ENCODE measurements around the gene PROC. TPM values are rescaled to one million over a fixed set of nuclear protein-coding genes. Genes with fewer than 3 reads are reported as not detected.

The PROC gene
- total RNA-seq, 4 donors from 2014 or later = not detected

DNA sequence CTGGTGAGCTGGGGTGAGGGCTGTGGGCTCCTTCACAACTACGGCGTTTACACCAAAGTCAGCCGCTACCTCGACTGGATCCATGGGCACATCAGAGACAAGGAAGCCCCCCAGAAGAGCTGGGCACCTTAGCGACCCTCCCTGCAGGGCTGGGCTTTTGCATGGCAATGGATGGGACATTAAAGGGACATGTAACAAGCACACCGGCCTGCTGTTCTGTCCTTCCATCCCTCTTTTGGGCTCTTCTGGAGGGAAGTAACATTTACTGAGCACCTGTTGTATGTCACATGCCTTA is 10.5 kb downstream of the PROC start:
- no peak for TF ChIP-seq POLR2A (IDR thresholded peaks at IDR 0.05)
- TF ChIP-seq, protein P1, sequence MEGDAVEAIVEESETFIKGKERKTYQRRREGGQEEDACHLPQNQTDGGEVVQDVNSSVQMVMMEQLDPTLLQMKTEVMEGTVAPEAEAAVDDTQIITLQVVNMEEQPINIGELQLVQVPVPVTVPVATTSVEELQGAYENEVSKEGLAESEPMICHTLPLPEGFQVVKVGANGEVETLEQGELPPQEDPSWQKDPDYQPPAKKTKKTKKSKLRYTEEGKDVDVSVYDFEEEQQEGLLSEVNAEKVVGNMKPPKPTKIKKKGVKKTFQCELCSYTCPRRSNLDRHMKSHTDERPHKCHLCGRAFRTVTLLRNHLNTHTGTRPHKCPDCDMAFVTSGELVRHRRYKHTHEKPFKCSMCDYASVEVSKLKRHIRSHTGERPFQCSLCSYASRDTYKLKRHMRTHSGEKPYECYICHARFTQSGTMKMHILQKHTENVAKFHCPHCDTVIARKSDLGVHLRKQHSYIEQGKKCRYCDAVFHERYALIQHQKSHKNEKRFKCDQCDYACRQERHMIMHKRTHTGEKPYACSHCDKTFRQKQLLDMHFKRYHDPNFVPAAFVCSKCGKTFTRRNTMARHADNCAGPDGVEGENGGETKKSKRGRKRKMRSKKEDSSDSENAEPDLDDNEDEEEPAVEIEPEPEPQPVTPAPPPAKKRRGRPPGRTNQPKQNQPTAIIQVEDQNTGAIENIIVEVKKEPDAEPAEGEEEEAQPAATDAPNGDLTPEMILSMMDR (IDR thresholded peaks at IDR 0.05) = no peak
- TF ChIP-seq EP300 (IDR thresholded peaks at IDR 0.05) = no peak
- 89 to 96% methylated on average over 6 of the region's 6 CpGs for whole genome bisulfite sequencing, 2 donors
- H3K4me1 ChIP-seq = peaks cover 0 to 2% (median 2%) of the 10 kb centered on the region in 4 donors

DNA sequence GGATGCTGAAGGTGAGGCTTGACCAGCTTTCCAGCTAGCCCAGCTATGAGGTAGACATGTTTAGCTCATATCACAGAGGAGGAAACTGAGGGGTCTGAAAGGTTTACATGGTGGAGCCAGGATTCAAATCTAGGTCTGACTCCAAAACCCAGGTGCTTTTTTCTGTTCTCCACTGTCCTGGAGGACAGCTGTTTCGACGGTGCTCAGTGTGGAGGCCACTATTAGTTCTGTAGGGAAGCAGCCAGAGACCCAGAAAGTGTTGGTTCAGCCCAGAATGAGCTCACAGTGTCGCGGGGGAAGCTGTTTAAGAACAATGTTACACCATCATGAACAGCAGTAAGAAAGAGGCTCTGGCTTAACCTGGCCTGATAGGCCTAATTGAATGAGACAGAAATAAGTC is 11.1 kb downstream of the PROC start:
- Histone ChIP-seq H3K36me3 (peaks cover 0 to 25% (median 0%) of the 10 kb centered on the region in 3 donors), H3K9me3 (no peaks in the 10 kb centered on the region), H3K27me3 (peaks cover 0 to 18% of the 10 kb centered on the region in 2 donors), H3K4me3 (no peak overlapping the region), H3K27ac (no peak overlapping the region), H3K4me1 (no peaks in the 10 kb centered on the region)
- 83 to 88% methylated on average over 4 of the region's 4 CpGs for WGBS, 2 donors
- DNase-seq (ENCODE audit: low spot score in 2 of 2) = no peak
- no peak for TF ChIP-seq EP300 (IDR thresholded peaks at IDR 0.05)
- no peak for TF ChIP-seq POLR2A (IDR thresholded peaks at IDR 0.05)
- TF ChIP-seq, protein P1 (IDR thresholded peaks at IDR 0.05) = no peak

More for the DNA sequence above, 10.5 kb downstream of the PROC start:
- no peak overlapping the region for H3K4me3 ChIP-seq
- no peaks in the 10 kb centered on the region for H3K9me3 ChIP-seq
- peaks cover 0 to 23% of the 10 kb centered on the region in 2 donors for H3K27me3 ChIP-seq
- H3K36me3 ChIP-seq = peaks cover 0 to 25% (median 0%) of the 10 kb centered on the region in 3 donors
- no peak for DNase-seq (ENCODE audit: low spot score in 2 of 2)
- H3K27ac ChIP-seq = no peak overlapping the region

DNA sequence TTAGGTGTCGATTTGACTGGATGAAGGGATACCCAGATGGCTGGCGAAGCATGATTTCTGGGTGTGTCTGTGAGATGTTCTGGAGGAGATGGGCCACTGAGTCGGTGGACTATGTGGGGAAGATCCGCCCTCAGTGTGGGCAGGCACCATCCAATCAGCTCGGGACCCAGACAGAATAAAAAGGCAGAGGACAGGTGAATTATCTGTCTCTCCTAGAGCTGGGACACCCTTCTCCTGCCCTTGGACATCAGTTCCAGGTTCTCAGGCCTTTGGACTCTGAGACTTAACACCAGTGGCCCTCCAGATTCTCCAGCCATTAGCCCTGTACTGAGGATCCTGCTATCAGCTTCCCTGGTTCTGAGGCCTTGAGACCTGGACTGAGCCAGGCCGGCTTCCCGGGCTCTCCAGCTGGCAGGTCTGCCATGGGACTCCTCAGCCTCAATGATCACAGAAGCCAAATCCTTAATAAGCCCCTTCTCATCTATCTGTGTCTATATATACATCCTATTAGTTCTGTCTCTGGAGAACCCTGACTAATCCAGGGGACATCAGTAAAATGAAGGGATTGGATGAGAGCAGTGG is 11.7 kb downstream of the PROC start:
- WGBS, 2 donors = 89 to 94% methylated on average over 5 to 6 of the region's 7 CpGs
- Histone ChIP-seq H3K4me1 (no peaks in the 10 kb centered on the region), H3K27me3 (peaks cover 0 to 12% of the 10 kb centered on the region in 2 donors), H3K36me3 (peaks cover 0 to 25% (median 0%) of the 10 kb centered on the region in 3 donors), H3K27ac (no peak overlapping the region), H3K9me3 (no peaks in the 10 kb centered on the region), H3K4me3 (no peak overlapping the region)
- TF ChIP-seq, protein P1 (IDR thresholded peaks at IDR 0.05) = no peak
- TF ChIP-seq EP300 (IDR thresholded peaks at IDR 0.05) = no peak
- TF ChIP-seq POLR2A (IDR thresholded peaks at IDR 0.05) = no peak
- no peak for DNase-seq (ENCODE audit: low spot score in 2 of 2)

DNA sequence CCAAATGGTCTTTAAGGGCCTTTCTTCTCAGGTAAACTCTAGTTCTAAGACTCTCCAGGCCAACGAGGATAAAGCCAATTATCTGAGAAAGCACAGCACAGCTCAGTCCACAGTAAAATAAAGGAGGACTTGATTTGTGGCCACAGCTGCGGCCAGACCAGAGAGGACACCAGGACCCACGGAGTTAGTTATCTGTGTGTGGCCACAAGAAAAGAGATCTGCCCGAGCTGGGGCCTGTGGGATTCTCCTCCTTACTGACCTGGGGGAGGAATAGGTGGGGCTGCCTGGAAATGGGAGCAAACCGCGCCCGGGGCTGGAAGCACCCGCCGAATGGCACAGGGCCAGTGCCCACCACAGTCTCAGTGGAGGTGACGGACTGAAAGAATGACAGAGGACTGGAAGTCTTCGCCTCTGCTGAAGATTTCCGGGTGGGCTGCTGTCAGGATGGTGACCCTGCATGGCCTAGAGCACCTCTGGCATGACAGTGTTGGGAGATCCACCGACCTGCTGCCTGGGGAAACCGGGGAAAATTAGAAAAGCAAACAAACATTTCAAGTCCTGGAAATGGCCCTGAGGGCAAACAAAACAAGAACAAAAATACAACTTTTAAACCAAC is 13.3 kb downstream of the PROC start:
- H3K27ac ChIP-seq = no peak overlapping the region
- no peaks in the 10 kb centered on the region for H3K4me1 ChIP-seq
- no peak overlapping the region for H3K4me3 ChIP-seq
- DNase-seq (ENCODE audit: low spot score in 2 of 2) = no peak
- H3K36me3 ChIP-seq = peaks cover 0 to 25% (median 0%) of the 10 kb centered on the region in 3 donors
- no peaks in the 10 kb centered on the region for H3K9me3 ChIP-seq
- no peaks in the 10 kb centered on the region for H3K27me3 ChIP-seq
- WGBS, 2 donors = 74 to 78% methylated on average over 14 of the region's 14 CpGs
- TF ChIP-seq EP300 (IDR thresholded peaks at IDR 0.05) (no peak), POLR2A (IDR thresholded peaks at IDR 0.05) (no peak)
- TF ChIP-seq, protein P1 (IDR thresholded peaks at IDR 0.05) = no peak

DNA sequence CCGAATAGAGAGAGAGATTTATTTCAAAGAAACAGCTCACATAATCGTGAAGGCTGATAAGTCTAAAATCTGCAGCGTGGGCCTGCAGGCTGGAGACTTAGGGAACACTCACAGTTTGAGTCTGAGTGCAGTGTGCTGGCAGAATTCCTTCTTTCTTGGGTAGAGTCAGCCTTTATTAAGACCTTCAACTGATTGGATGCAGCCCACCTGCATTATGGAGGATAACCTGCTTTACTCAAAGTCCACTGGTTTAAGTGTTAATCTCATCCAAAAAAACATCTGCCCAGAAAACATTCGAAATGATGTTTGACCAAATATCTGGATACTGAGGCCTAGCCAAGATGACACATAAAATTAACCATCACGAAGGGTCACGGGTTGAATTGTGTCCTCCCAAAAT is 16.3 kb downstream of the PROC start:
- Histone ChIP-seq H3K9me3 (peaks cover 0 to 3% (median 0%) of the 10 kb centered on the region in 4 donors), H3K4me3 (no peak overlapping the region), H3K36me3 (peaks cover 0 to 6% (median 0%) of the 10 kb centered on the region in 3 donors), H3K27ac (no peak overlapping the region), H3K27me3 (no peaks in the 10 kb centered on the region), H3K4me1 (no peaks in the 10 kb centered on the region)
- TF ChIP-seq, protein P1 (IDR thresholded peaks at IDR 0.05) = no peak
- TF ChIP-seq EP300 (IDR thresholded peaks at IDR 0.05) (no peak), POLR2A (IDR thresholded peaks at IDR 0.05) (no peak)
- WGBS, 2 donors = 91% methylated on average over 6 of the region's 6 CpGs
- no peak for DNase-seq (ENCODE audit: low spot score in 2 of 2)

All from tibial nerve (tissue), 4 donors.